ENCODE data around the gene MRPS31. TPM values are rescaled to one million over a fixed set of nuclear protein-coding genes. Genes with fewer than 3 reads are reported as not detected.

The MRPS31 gene
- total RNA-seq, 1 experiment from 2014 or later: 37.0 TPM

GRCh38 chr13:40814803-40815202, 43.8 kb upstream of the MRPS31 start:
- H3K4me3 ChIP-seq (ENCODE audit: low read depth, low read length): no peak overlapping the region
- H3K27ac Mint-ChIP-seq (ENCODE audit: unreplicated experiment): no peak overlapping the region
- peaks cover 10% of the 10 kb centered on the region for H3K9me3 Mint-ChIP-seq (ENCODE audit: unreplicated experiment)
- H3K36me3 Mint-ChIP-seq (ENCODE audit: insufficient read depth, unreplicated experiment): peaks cover 12% of the 10 kb centered on the region
- ChIA-PET CTCF (interaction anchor here (2.1 kb wide), 1 partner anchor 25 kb away, joined by 8 read pairs; the partner anchor contains the start of gene SLC25A15), POLR2A (no interaction called here)
- no peaks in the 10 kb centered on the region for H3K4me1 Mint-ChIP-seq (ENCODE audit: low read depth, unreplicated experiment)
- no peak for DNase-seq
- no peak overlapping the region for H3K4me3 Mint-ChIP-seq (ENCODE audit: unreplicated experiment)
- H3K27me3 Mint-ChIP-seq (ENCODE audit: insufficient read depth, unreplicated experiment): no peaks in the 10 kb centered on the region
- H3K4me1 ChIP-seq: no peaks in the 10 kb centered on the region; the same call in 1 of the 2 replicates
- no peak for TF ChIP-seq CTCF (IDR thresholded peaks at IDR 0.05; ENCODE audit: insufficient read depth in 1 of 2, low read depth in 1 of 2, low read length in 1 of 2, severe bottlenecking in 1 of 2, unreplicated experiment in 1 of 2)
- no TSS peak for BruUV-seq (replicated peaks)
- peaks cover 2% of the 10 kb centered on the region; the same call in 1 of the 2 replicates for H3K36me3 ChIP-seq (ENCODE audit: control insufficient read depth, insufficient read depth, low read length)
- intact Hi-C loops (cut with micrococcal nuclease; ENCODE audit: unreplicated experiment): loop anchor here (1.0 to 2.0 kb wide), 2 partner anchors 26 to 38 kb away; partner anchors contain the start of gene SLC25A15
- no peaks in the 10 kb centered on the region; the same call in 1 of the 2 replicates for H3K9me3 ChIP-seq
- no peaks in the 10 kb centered on the region for H3K27me3 ChIP-seq (replicated peaks; ENCODE audit: control insufficient read depth, insufficient read depth, low read length)

GRCh38 chr13:40813667-40814454, 42.9 kb upstream of the MRPS31 start:
- H3K4me1 Mint-ChIP-seq (ENCODE audit: low read depth, unreplicated experiment): no peaks in the 10 kb centered on the region
- Histone ChIP-seq H3K4me1 (no peaks in the 10 kb centered on the region; the same call in 1 of the 2 replicates), H3K4me3 (ENCODE audit: low read depth, low read length) (no peak overlapping the region), H3K9me3 (no peaks in the 10 kb centered on the region; the same call in 1 of the 2 replicates), H3K36me3 (ENCODE audit: control insufficient read depth, insufficient read depth, low read length) (peaks cover 2% of the 10 kb centered on the region; the same call in 1 of the 2 replicates), H3K27me3 (replicated peaks; ENCODE audit: control insufficient read depth, insufficient read depth, low read length) (no peaks in the 10 kb centered on the region)
- BruUV-seq (replicated peaks): no TSS peak
- no peak overlapping the region for H3K27ac Mint-ChIP-seq (ENCODE audit: unreplicated experiment)
- peaks cover 10% of the 10 kb centered on the region for H3K9me3 Mint-ChIP-seq (ENCODE audit: unreplicated experiment)
- ChIA-PET POLR2A (no interaction called here), CTCF (interaction anchor here (2.1 kb wide), 1 partner anchor 24 kb away, joined by 8 read pairs; the partner anchor contains the start of gene SLC25A15)
- peaks cover 12% of the 10 kb centered on the region for H3K36me3 Mint-ChIP-seq (ENCODE audit: insufficient read depth, unreplicated experiment)
- intact Hi-C loops (cut with micrococcal nuclease; ENCODE audit: unreplicated experiment): loop anchor here (1.0 to 2.0 kb wide), 2 partner anchors 25 to 37 kb away; partner anchors contain the start of gene SLC25A15
- peak; percentile 58 to 67 for TF ChIP-seq CTCF (IDR thresholded peaks at IDR 0.05; ENCODE audit: insufficient read depth in 1 of 2, low read depth in 1 of 2, low read length in 1 of 2, severe bottlenecking in 1 of 2, unreplicated experiment in 1 of 2)
- peak in 1 of 2 experiments; percentile 19 for DNase-seq
- H3K4me3 Mint-ChIP-seq (ENCODE audit: unreplicated experiment): no peak overlapping the region
- no peaks in the 10 kb centered on the region for H3K27me3 Mint-ChIP-seq (ENCODE audit: insufficient read depth, unreplicated experiment)

- Histone ChIP-seq H3K9me3 (no peaks in the 10 kb centered on the region; the same call in 1 of the 2 replicates), H3K4me1 (no peaks in the 10 kb centered on the region), H3K4me3 (ENCODE audit: low read depth, low read length) (no peak overlapping the region), H3K27me3 (replicated peaks; ENCODE audit: control insufficient read depth, insufficient read depth, low read length) (no peaks in the 10 kb centered on the region), H3K36me3 (ENCODE audit: control insufficient read depth, insufficient read depth, low read length) (peaks cover 2% of the 10 kb centered on the region; the same call in 1 of the 2 replicates)
- no peaks in the 10 kb centered on the region for H3K4me1 Mint-ChIP-seq (ENCODE audit: low read depth, unreplicated experiment)
- H3K36me3 Mint-ChIP-seq (ENCODE audit: insufficient read depth, unreplicated experiment): peaks cover 12% of the 10 kb centered on the region
- intact Hi-C loops (cut with micrococcal nuclease; ENCODE audit: unreplicated experiment): no loop called here
- H3K4me3 Mint-ChIP-seq (ENCODE audit: unreplicated experiment): no peak overlapping the region
- ChIA-PET CTCF (interaction anchor here (2.1 kb wide), 1 partner anchor 23 kb away, joined by 8 read pairs; the partner anchor contains the start of gene SLC25A15), POLR2A (no interaction called here)
- TF ChIP-seq CTCF (IDR thresholded peaks at IDR 0.05; ENCODE audit: insufficient read depth in 1 of 2, low read depth in 1 of 2, low read length in 1 of 2, severe bottlenecking in 1 of 2, unreplicated experiment in 1 of 2): no peak
- no peak overlapping the region for H3K27ac Mint-ChIP-seq (ENCODE audit: unreplicated experiment)
- no peaks in the 10 kb centered on the region for H3K27me3 Mint-ChIP-seq (ENCODE audit: insufficient read depth, unreplicated experiment)
- DNase-seq: no peak
- H3K9me3 Mint-ChIP-seq (ENCODE audit: unreplicated experiment): peaks cover 10% of the 10 kb centered on the region
- no TSS peak for BruUV-seq (replicated peaks)
Measured at GRCh38 chr13:40812724-40813445, 41.9 kb upstream of the MRPS31 start.

Data from Caco-2 (cell line).